IPS DF 6.9 (cell line): Measurements from ENCODE around the gene THSD4.

Source experiments
- DNase-seq: peaks from one replicate; pipeline ENCODE4 v3.0.0-alpha.2; 2013; ENCODE audit warnings: low read depth, low spot score
- H3K27ac ChIP-seq: one replicate; pipeline ENCODE4 v1.5.1; 2013; ENCODE audit warnings: low read length, control low read depth
- H3K27me3 ChIP-seq: 2 replicates; pipeline ENCODE4 v1.6.1; 2013; ENCODE audit warnings: mild to moderate bottlenecking, low read length; ENCODE audit not compliant: control insufficient read depth, insufficient read depth
- H3K36me3 ChIP-seq: 2 replicates; pipeline ENCODE4 v1.6.1; 2013; ENCODE audit warnings: low read length; ENCODE audit not compliant: control insufficient read depth, insufficient read depth
- H3K4me1 ChIP-seq: 2 replicates; pipeline ENCODE4 v1.6.1; 2013; ENCODE audit warnings: low read length; ENCODE audit not compliant: control insufficient read depth, insufficient read depth
- H3K4me3 ChIP-seq: 2 replicates; pipeline ENCODE4 v1.5.1; 2013; ENCODE audit warnings: mild to moderate bottlenecking, low read length
- H3K9me3 ChIP-seq: 2 replicates; pipeline ENCODE4 v1.6.1; 2013; ENCODE audit warnings: low read length, inconsistent platforms; ENCODE audit not compliant: control insufficient read depth, insufficient read depth
- WGBS: extraction: QIAGEN DNeasy Blood & Tissue Kit; methylation state at CpG from one replicate; pipeline ENCODE4 v1.1.7; 2013; ENCODE audit warnings: mixed read lengths, missing lambda C conversion rate; ENCODE audit not compliant: insufficient read length, insufficient coverage; 5-methylcytosine and 5-hydroxymethylcytosine counted together

The THSD4 gene

DNA sequence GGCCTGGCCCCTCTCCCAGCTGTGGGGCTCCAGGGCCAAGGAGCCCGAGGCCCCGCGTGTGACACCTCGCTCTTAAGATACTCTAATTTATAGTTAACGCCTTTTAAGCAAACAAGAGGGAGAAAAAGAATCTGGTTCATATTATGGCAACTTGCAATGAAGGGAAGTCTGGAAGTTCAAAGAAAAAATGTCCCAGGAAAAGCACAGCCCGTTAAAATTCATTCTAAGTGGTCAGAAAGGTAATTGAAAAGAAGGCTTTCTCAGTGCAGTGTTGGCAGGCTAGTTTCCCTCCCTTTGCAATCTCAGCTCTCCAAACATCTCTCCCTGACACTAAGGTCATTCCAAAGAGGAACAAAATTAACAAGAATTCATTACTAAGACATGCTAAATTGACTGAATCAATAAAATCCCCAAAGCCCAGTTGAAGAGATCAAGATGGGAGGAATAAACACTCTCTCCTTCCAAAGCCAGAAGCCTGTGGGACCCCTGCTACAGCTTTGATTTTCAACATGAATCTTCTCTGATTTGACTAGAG lies 339.3 kb downstream of the THSD4 start:
- no CpG with 5 or more reads among the region's 6 CpGs for WGBS
- no peaks in the 10 kb centered on the region for H3K9me3 ChIP-seq
- no peak for DNase-seq
- no peak overlapping the region for H3K27ac ChIP-seq
- no peaks in the 10 kb centered on the region for H3K4me1 ChIP-seq
- no peaks in the 10 kb centered on the region for H3K36me3 ChIP-seq
- H3K4me3 ChIP-seq, result no peak overlapping the region
- H3K27me3 ChIP-seq, result no peaks in the 10 kb centered on the region

DNA sequence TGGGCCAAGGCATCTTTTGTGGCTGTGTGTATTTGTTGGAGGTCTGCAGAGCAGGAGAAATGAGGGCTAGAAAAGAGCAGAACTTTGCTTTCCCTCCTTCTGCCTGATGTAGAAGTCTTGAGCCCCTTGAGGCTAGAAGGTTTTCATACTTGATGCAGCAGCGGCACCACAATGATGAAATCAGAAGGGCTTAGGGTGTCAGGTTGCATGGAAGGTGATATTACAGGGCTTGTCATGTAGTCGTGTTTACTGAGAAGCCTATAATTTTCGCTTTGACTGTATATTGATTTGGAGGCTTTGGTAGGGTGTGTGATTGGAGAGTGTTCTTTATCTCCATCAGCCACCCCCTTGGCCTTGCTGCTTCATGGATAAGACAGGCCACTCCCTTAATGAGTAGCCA lies 339.8 kb downstream of the THSD4 start:
- Histone ChIP-seq H3K27me3 (no peaks in the 10 kb centered on the region), H3K9me3 (no peaks in the 10 kb centered on the region), H3K4me3 (no peak overlapping the region), H3K27ac (no peak overlapping the region), H3K4me1 (no peaks in the 10 kb centered on the region), H3K36me3 (no peaks in the 10 kb centered on the region)
- DNase-seq, result no peak
- WGBS, result no CpG with 5 or more reads among the region's 3 CpGs

DNA sequence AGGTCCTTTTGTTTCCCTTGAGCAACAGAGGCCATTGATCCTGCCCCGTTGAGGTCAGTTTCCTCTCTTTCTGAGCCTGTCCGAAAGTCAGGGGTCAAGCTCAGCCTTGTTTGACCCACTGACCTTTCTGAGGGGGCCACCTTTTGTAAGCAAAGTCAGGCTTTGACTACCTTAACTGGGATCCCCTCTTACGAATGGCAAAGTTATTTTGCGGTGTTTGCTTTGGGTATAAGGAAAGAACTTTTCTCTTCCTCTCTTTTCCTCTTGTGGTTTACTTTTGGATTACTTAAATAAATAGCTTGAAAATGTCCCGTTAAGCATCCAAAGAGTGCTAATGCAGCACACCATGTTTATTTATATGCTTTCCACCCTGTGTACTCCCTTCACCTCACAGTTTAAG lies 340.6 kb downstream of the THSD4 start:
- no peaks in the 10 kb centered on the region for H3K36me3 ChIP-seq
- whole genome bisulfite sequencing, result no CpG with 5 or more reads among the region's 5 CpGs
- H3K4me1 ChIP-seq, result no peaks in the 10 kb centered on the region
- H3K27me3 ChIP-seq, result no peaks in the 10 kb centered on the region
- H3K4me3 ChIP-seq, result no peak overlapping the region
- DNase-seq, result no peak
- no peaks in the 10 kb centered on the region for H3K9me3 ChIP-seq
- no peak overlapping the region for H3K27ac ChIP-seq

DNA sequence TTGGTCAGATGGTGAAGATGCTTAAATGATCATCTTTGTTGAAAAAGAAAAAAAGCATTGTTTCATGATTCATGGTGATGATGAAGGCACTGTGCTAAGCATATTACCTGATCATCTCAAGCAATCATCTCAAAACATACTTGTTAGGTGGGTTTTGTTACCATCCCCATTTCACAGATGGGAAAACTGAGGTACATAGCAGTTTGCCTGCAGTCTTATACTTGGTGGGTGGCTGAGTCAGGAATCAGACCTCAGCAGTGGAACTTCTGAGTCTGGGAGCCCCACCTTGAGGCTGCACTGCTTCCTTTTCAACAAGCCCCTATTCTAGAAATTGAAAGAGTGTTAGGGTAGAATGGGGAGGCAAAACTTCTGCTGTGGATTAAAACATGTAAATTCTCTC lies 341.1 kb downstream of the THSD4 start:
- Histone ChIP-seq H3K27ac (no peak overlapping the region), H3K27me3 (no peaks in the 10 kb centered on the region), H3K36me3 (no peaks in the 10 kb centered on the region), H3K9me3 (no peaks in the 10 kb centered on the region), H3K4me1 (no peaks in the 10 kb centered on the region), H3K4me3 (no peak overlapping the region)
- DNase-seq, result no peak

DNA sequence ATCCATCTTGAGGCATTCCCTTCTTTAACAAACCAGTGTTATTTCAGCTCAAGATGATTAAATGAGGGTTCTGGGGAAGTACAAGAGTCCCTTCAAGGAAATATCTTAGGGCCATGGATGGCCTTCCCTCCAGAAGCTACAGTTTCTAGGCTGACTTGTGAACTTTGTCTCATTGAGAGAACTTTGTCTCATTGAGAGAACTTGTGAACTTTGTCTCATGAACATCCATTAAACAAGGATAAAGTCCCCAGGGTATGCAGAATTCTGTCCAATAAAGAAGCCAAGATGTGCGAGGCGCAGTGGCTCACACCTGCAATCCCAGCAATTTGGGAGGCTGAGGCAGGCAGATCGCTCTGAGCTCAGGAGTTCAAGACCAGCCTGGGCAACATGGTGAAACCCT lies 341.5 kb downstream of the THSD4 start:
- no peaks in the 10 kb centered on the region for H3K27me3 ChIP-seq
- no peaks in the 10 kb centered on the region for H3K9me3 ChIP-seq
- no peak overlapping the region for H3K4me3 ChIP-seq
- DNase-seq, result no peak
- no peaks in the 10 kb centered on the region for H3K36me3 ChIP-seq
- H3K4me1 ChIP-seq, result no peaks in the 10 kb centered on the region
- WGBS, result no CpG with 5 or more reads among the region's 3 CpGs
- H3K27ac ChIP-seq, result no peak overlapping the region

DNA sequence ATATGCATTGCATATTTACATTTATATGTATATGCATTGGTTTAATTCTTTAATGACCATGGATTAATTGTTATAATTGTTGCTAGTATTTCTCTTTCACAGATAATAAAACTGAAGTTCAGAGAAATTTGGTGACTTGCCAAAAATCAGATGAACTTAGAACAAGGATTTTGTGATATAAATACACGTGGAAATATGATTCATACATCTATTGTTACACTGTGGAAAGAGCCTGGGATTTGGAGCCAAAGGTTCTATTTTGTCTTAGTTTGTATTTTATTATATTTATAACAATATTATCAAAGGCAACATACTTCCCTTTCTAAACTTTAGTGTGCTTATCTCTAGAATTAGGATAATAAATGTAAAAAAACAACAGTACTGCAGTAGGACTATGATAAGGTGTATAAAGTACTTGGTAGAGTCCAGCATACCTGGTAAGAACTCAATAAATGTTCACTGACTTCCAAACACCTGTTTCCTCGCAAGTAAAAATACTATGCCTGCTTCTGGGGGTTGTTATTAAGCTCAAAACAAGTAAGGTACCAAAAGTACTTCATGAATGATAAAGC lies 342.9 kb downstream of the THSD4 start:
- DNase-seq, result no peak
- WGBS, result no CpG with 5 or more reads among the region's 2 CpGs
- Histone ChIP-seq H3K4me1 (no peaks in the 10 kb centered on the region), H3K27ac (no peak overlapping the region), H3K9me3 (no peaks in the 10 kb centered on the region), H3K27me3 (no peaks in the 10 kb centered on the region), H3K36me3 (no peaks in the 10 kb centered on the region), H3K4me3 (no peak overlapping the region)

DNA sequence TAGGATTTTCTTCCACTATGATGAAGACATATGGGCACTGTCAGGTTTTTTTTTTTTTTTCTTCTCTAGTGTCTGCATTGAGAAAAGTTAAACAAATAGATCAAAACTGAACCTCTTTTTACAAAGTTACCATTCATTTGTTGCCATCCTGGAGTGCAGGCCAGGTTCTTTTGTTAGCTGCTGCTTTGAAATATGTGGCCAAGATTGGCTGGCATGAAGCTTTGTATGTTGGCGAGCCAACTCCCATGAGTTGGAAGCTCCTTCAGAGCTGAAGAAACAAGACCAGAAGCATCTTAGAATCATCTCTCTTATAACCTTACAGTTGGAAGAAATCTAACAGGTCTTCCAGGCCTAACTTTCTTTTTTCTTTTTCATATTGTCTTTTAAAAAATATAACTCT lies 346.5 kb downstream of the THSD4 start:
- Histone ChIP-seq H3K4me3 (no peak overlapping the region), H3K27ac (no peak overlapping the region), H3K27me3 (no peaks in the 10 kb centered on the region), H3K9me3 (no peaks in the 10 kb centered on the region; the same call in 1 of the 2 replicates), H3K36me3 (no peaks in the 10 kb centered on the region), H3K4me1 (no peaks in the 10 kb centered on the region)
- no peak for DNase-seq
- no CpG with 5 or more reads among the region's 1 CpG for WGBS

DNA sequence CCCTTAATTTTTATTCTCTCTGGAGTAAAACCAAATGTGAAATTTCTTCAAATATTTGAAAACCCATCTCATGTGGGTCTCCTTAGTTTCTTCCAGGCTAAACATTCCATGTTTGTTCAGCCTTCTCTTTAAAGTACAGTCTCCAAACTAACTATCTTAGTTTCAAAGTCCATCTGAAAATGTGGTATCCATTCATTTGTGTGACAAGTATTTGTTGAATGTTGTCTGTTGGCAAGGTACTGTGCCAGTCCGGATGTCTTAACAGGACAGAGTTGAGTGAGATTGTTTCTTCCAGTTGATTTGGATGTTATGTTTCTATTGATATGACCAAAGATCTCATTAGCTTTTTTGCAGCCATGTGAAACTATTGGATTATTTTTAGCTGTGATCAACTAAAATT lies 347.4 kb downstream of the THSD4 start:
- no peaks in the 10 kb centered on the region for H3K4me1 ChIP-seq
- H3K27me3 ChIP-seq, result no peaks in the 10 kb centered on the region
- H3K9me3 ChIP-seq, result no peaks in the 10 kb centered on the region; the same call in 1 of the 2 replicates
- WGBS, result no CpG with 5 or more reads among the region's 1 CpG
- no peak overlapping the region for H3K27ac ChIP-seq
- H3K36me3 ChIP-seq, result no peaks in the 10 kb centered on the region
- DNase-seq, result no peak
- H3K4me3 ChIP-seq, result no peak overlapping the region

DNA sequence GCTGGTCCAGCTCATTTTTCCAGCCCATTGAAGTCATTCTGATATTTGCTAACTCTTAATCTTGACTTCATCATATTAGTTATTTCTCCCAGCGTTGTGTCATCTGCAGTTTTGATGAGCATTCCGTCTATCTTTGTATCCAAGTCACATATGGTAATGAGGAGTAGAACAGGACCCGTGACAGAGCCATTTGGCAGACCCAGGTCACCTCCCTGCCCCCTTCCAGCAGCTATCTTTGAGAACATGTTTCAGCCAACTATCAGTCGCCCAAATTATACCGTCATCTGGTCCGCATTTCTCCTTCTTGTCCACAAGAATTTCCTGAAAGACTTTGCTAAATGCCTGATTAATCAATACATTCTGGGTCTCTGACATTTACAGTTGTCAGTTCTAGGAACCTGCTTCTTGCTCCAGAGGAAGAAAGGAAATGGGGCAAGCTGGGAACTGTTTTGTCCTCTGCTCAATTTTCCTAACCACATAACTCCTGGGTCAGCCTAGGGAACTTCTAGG lies 347.9 kb downstream of the THSD4 start:
- H3K27me3 ChIP-seq, result no peaks in the 10 kb centered on the region
- H3K4me1 ChIP-seq, result no peaks in the 10 kb centered on the region
- H3K36me3 ChIP-seq, result no peaks in the 10 kb centered on the region
- DNase-seq, result no peak
- WGBS, result no CpG with 5 or more reads among the region's 6 CpGs
- no peaks in the 10 kb centered on the region; the same call in 1 of the 2 replicates for H3K9me3 ChIP-seq
- no peak overlapping the region for H3K4me3 ChIP-seq
- no peak overlapping the region for H3K27ac ChIP-seq

DNA sequence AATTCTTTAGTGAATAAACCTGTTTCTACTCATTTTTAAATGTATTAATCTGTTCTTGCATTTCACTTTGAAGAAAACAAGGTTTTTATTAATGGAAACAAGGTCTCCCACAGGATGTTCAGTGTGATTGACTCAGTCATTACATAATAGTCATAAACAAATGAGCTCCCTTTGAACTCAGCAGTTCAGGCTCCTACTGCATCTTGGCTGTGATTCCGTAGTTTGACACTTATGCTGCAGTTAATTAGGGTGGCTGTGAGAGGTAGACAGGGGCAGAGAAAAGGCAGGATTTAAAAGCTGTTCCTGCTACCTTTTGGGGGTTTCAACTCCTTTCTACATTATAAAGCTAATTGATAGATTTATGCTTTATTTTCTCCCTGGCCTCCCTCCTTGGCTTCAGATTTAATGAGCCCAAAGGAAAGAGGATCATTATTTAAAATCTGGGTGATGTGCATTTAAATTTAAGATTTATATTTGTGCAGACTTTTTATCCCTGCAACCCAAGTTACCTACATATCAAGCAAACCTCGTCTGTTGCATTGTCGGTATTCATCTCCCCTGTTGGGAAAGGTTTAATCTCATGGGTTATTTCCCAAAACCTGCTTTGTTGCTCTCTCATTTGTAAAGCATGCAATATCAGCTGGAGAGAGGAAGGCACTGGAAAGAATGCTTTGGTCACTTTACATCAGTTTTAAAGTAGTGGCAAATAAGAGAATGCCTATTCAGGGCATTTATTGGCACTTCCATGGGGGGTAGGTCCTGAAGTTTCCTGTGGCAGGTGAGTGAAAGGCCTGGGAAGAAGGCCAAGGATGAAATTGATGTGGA lies 350.1 kb downstream of the THSD4 start:
- Histone ChIP-seq H3K9me3 (no peaks in the 10 kb centered on the region; the same call in 1 of the 2 replicates), H3K27me3 (no peaks in the 10 kb centered on the region), H3K36me3 (no peaks in the 10 kb centered on the region), H3K4me3 (no peak overlapping the region), H3K27ac (no peak overlapping the region), H3K4me1 (no peaks in the 10 kb centered on the region)
- no CpG with 5 or more reads among the region's 3 CpGs for WGBS
- DNase-seq, result no peak
